ENCODE measurements around the gene MPP2.

DNA sequence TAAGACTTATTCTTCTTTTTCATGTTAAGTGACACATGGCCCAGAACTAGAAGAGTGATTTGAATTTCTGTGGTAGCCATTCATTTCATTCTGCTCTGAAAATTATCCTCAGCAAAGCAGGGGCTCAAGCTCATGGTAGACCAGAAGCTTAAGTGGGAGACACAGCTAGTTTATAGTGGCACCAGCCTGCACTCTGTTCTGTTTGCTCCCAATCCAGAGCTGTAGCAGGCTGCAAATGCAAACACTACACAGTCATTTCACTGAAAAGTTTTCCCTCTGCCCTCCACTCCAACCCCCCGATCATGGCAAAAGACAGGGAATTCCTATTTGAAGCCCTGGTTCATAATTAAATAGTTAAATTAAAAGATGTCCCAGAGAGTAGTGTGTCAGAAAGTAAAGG, 17.1 kb downstream of the MPP2 start:
- TF ChIP-seq, protein P1, sequence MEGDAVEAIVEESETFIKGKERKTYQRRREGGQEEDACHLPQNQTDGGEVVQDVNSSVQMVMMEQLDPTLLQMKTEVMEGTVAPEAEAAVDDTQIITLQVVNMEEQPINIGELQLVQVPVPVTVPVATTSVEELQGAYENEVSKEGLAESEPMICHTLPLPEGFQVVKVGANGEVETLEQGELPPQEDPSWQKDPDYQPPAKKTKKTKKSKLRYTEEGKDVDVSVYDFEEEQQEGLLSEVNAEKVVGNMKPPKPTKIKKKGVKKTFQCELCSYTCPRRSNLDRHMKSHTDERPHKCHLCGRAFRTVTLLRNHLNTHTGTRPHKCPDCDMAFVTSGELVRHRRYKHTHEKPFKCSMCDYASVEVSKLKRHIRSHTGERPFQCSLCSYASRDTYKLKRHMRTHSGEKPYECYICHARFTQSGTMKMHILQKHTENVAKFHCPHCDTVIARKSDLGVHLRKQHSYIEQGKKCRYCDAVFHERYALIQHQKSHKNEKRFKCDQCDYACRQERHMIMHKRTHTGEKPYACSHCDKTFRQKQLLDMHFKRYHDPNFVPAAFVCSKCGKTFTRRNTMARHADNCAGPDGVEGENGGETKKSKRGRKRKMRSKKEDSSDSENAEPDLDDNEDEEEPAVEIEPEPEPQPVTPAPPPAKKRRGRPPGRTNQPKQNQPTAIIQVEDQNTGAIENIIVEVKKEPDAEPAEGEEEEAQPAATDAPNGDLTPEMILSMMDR (IDR thresholded peaks at IDR 0.05) = no peak
- no peak for TF ChIP-seq ZFX (IDR thresholded peaks at IDR 0.05; ENCODE audit: borderline replicate concordance)

Data from 22Rv1 (cell line).